GM12875 (cell line): ENCODE data around the gene CHD8.
"Not testable (repeated sequence)": the region's sequence is repeated elsewhere in the genome, so short reads cannot be mapped to it uniquely, and the experiment has no call there.

Experiments
- H3K4me3 ChIP-seq: one replicate; pipeline ENCODE4 v1.5.1; 2011; ENCODE audit warnings: low read depth, low read length, control low read depth
- CTCF ChIP-seq: IDR thresholded peaks from 2 replicates; pipeline ENCODE4 v1.5.1; 2011; ENCODE audit warnings: low read depth, mild to moderate bottlenecking, control low read depth, inconsistent platforms, low read length, moderate library complexity, borderline replicate concordance; ENCODE audit not compliant: insufficient read depth

CHD8 gene

GRCh38 chr14:21467616-21468015, 11.7 kb upstream of the CHD8 start:
- H3K4me3 ChIP-seq = no peak overlapping the region
- TF ChIP-seq CTCF = no peak

- no peak for TF ChIP-seq CTCF
- H3K4me3 ChIP-seq = peak overlapping the region; percentile 73
Observed at GRCh38 chr14:21455592-21455911, 371 bp downstream of the CHD8 start.

- TF ChIP-seq CTCF = no peak
- H3K4me3 ChIP-seq = peak overlapping the region; percentile 73
Observed at GRCh38 chr14:21454843-21455544, 929 bp downstream of the CHD8 start.

GRCh38 chr14:21449899-21450216, 6.1 kb downstream of the CHD8 start:
- H3K4me3 ChIP-seq = no peak overlapping the region
- TF ChIP-seq CTCF = no peak

- H3K4me3 ChIP-seq = not testable (repeated sequence)
Observed at GRCh38 chr14:21442657-21443056, 13.3 kb downstream of the CHD8 start.

GRCh38 chr14:21440859-21441258, 15.1 kb downstream of the CHD8 start:
- no peak overlapping the region for H3K4me3 ChIP-seq
- TF ChIP-seq CTCF = no peak

- peak overlapping the region; percentile 71 for H3K4me3 ChIP-seq
- no peak for TF ChIP-seq CTCF
Observed at GRCh38 chr14:21437063-21437901, 18.6 kb downstream of the CHD8 start.
